H1 (cell line): Measurements from ENCODE around the gene LCOR. TPM values are rescaled to one million over a fixed set of nuclear protein-coding genes. Genes with fewer than 3 reads are reported as not detected.

Experiments used
- CTCF ChIA-PET: fragments of 300-600 bp; sonication (Branson Sonifier 250); formaldehyde crosslinking; loops from one replicate; lab custom pipeline; 2021; ENCODE audit not compliant: partially characterized antibody; lab: Charles Lee
- POLR2A ChIA-PET: fragments of 300-600 bp; sonication (Branson Sonifier 250); formaldehyde crosslinking; loops from one replicate; lab custom pipeline; 2021; ENCODE audit warnings: inconsistent platforms; ENCODE audit not compliant: partially characterized antibody; lab: Charles Lee
- DNase-seq, 2 experiments: peaks; one replicate each; pipeline versions ENCODE4 v3.0.0 to v3.0.0-alpha.2; 2010 to 2022; ENCODE audit warnings: low spot score in 2 of 2, low read depth in 1 of 2, mixed read lengths in 1 of 2
- FAIRE-seq: peaks from 2 replicates; lab custom pipeline; 2011; peaks lifted over from hg19 to GRCh38; lab: Jason Lieb, UNC
- H2AFZ ChIP-seq: 2 replicates; pipeline ENCODE4 v1.8.1; 2012; ENCODE audit warnings: low read length, inconsistent platforms
- H2AK5ac ChIP-seq: 2 replicates; pipeline ENCODE4 v1.6.1; 2013; ENCODE audit warnings: low read depth, low read length
- H2BK120ac ChIP-seq: replicated peaks from 2 replicates; pipeline ENCODE3; 2013; ENCODE audit warnings: low read depth, low read length, inconsistent platforms
- H2BK12ac ChIP-seq: 2 replicates; pipeline ENCODE4 v1.6.1; 2013; ENCODE audit warnings: low read depth, low read length
- H2BK15ac ChIP-seq: 2 replicates; pipeline ENCODE4 v1.6.1; 2013; ENCODE audit warnings: low read length
- H2BK20ac ChIP-seq: 2 replicates; pipeline ENCODE4 v1.6.1; 2013; ENCODE audit warnings: low read length
- H2BK5ac ChIP-seq: 2 replicates; pipeline ENCODE4 v1.6.1; 2013; ENCODE audit warnings: low read depth, low read length
- H3K14ac ChIP-seq: 2 replicates; pipeline ENCODE4 v1.6.1; 2013; ENCODE audit warnings: inconsistent platforms; ENCODE audit not compliant: insufficient read length
- H3K18ac ChIP-seq: 2 replicates; pipeline ENCODE4 v1.6.1; 2013; ENCODE audit warnings: low read length; ENCODE audit errors: extremely low read depth
- H3K23ac ChIP-seq: 2 replicates; pipeline ENCODE4 v1.6.1; 2013; ENCODE audit warnings: inconsistent platforms; ENCODE audit not compliant: insufficient read length
- H3K23me2 ChIP-seq: 2 replicates; pipeline ENCODE4 v1.6.1; 2013; ENCODE audit warnings: low read depth, low read length
- H3K27ac ChIP-seq: 2 replicates; pipeline ENCODE4 v1.6.1; 2011; ENCODE audit warnings: low read depth, low read length, inconsistent platforms
- H3K27me3 ChIP-seq, 4 experiments: replicated peaks in 1 of 4; 1 replicate in 1 of 4; 2 replicates in 3 of 4; pipeline versions ENCODE4 v1.6.1 to v1.8.1; 2011 to 2013; ENCODE audit warnings: low read length in 3 of 4, mild to moderate bottlenecking in 3 of 4, inconsistent platforms in 2 of 4, mixed read lengths in 2 of 4, moderate library complexity in 1 of 4; ENCODE audit not compliant: control insufficient read depth in 3 of 4, insufficient read depth in 3 of 4; ENCODE audit errors: extremely low read depth in 1 of 4
- H3K36me3 ChIP-seq, 4 experiments: 2 replicates each; pipeline versions ENCODE4 v1.6.1 to v1.8.1; 2011 to 2013; ENCODE audit warnings: mild to moderate bottlenecking in 4 of 4, low read length in 3 of 4, moderate library complexity in 2 of 4, control low read depth in 1 of 4, inconsistent platforms in 1 of 4; ENCODE audit not compliant: insufficient read depth in 4 of 4, control insufficient read depth in 2 of 4
- H3K4ac ChIP-seq: replicated peaks from 2 replicates; pipeline ENCODE3; 2013; ENCODE audit warnings: low read length, low read depth, mixed read lengths, inconsistent platforms; ENCODE audit not compliant: insufficient read length
- H3K4me1 ChIP-seq, 4 experiments: replicated peaks in 1 of 4; 1 replicate in 1 of 4; 2 replicates in 3 of 4; pipeline versions ENCODE4 v1.6.1 to v1.8.1; 2011 to 2013; ENCODE audit warnings: low read length in 3 of 4, inconsistent platforms in 2 of 4, mixed read lengths in 1 of 4; ENCODE audit not compliant: insufficient read depth in 4 of 4, control insufficient read depth in 3 of 4
- H3K4me2 ChIP-seq, 2 experiments: 2 replicates each; pipeline versions ENCODE4 v1.6.1 to v1.8.1; 2011 to 2013; ENCODE audit warnings: low read depth in 2 of 2, low read length in 2 of 2, control low read depth in 1 of 2, inconsistent platforms in 1 of 2, mild to moderate bottlenecking in 1 of 2; ENCODE audit not compliant: insufficient read depth in 1 of 2
- H3K4me3 ChIP-seq, 4 experiments: fragments of 200-600, 300-600 bp in 1 of 4; sonication (generic), shearing (Covaris generic), sonication (Bioruptor Twin) in 1 of 4; 2 replicates each; pipeline versions ENCODE4 v1.5.1 to v1.8.1; 2011 to 2016; ENCODE audit warnings: low read length in 4 of 4, low read depth in 3 of 4, control low read depth in 2 of 4, inconsistent platforms in 2 of 4, mild to moderate bottlenecking in 2 of 4, mixed read lengths in 1 of 4, moderate library complexity in 1 of 4; ENCODE audit not compliant: insufficient read depth in 2 of 4; ENCODE audit errors: extremely low read depth in 1 of 4
- H3K56ac ChIP-seq: replicated peaks from 2 replicates; pipeline ENCODE3; 2013; ENCODE audit warnings: low read depth, mild to moderate bottlenecking, mixed read lengths, low read length, inconsistent platforms; ENCODE audit not compliant: insufficient read length
- H3K79me1 ChIP-seq: 2 replicates; pipeline ENCODE4 v1.6.1; 2013; ENCODE audit warnings: low read depth, low read length, control low read depth
- H3K79me2 ChIP-seq, 2 experiments: 2 replicates each; pipeline versions ENCODE4 v1.6.1 to v1.8.1; 2012 to 2013; ENCODE audit warnings: low read length in 2 of 2, mild to moderate bottlenecking in 2 of 2, inconsistent platforms in 1 of 2; ENCODE audit not compliant: insufficient read depth in 2 of 2, control insufficient read depth in 1 of 2
- H3K9ac ChIP-seq, 4 experiments: replicated peaks in 1 of 4; 1 replicate in 1 of 4; 2 replicates in 3 of 4; pipeline versions ENCODE4 v1.6.1 to v1.8.1; 2011 to 2013; ENCODE audit warnings: low read depth in 3 of 4, low read length in 3 of 4, control low read depth in 2 of 4, mild to moderate bottlenecking in 2 of 4, moderate library complexity in 2 of 4, inconsistent platforms in 1 of 4; ENCODE audit errors: extremely low read depth in 1 of 4
- H3K9me3 ChIP-seq, 2 experiments: 2 replicates each; pipeline versions ENCODE4 v1.6.1 to v1.8.1; 2012 to 2013; ENCODE audit warnings: mild to moderate bottlenecking in 2 of 2, moderate library complexity in 2 of 2, control low read depth in 1 of 2, inconsistent platforms in 1 of 2, low read depth in 1 of 2, low read length in 1 of 2, mixed read lengths in 1 of 2; ENCODE audit not compliant: insufficient read depth in 2 of 2
- H4K20me1 ChIP-seq, 2 experiments: replicated peaks in 1 of 2; 2 replicates each; pipeline versions ENCODE3 to v1.8.1; 2011 to 2013; ENCODE audit warnings: inconsistent platforms in 2 of 2, low read length in 2 of 2, mild to moderate bottlenecking in 1 of 2; ENCODE audit not compliant: insufficient read depth in 2 of 2, control insufficient read depth in 1 of 2
- H4K5ac ChIP-seq: 2 replicates; pipeline ENCODE4 v1.6.1; 2013; ENCODE audit warnings: low read length, low read depth, mixed read lengths, inconsistent platforms; ENCODE audit not compliant: insufficient read length
- H4K8ac ChIP-seq: 2 replicates; pipeline ENCODE4 v1.8.0; 2013; ENCODE audit warnings: mild to moderate bottlenecking, moderate library complexity, low read length, inconsistent platforms; ENCODE audit not compliant: insufficient read depth; ENCODE audit errors: extremely low read depth
- H4K91ac ChIP-seq: replicated peaks from 2 replicates; pipeline ENCODE3; 2013; ENCODE audit warnings: low read length, mixed read lengths, inconsistent platforms; ENCODE audit not compliant: insufficient read length
- ASH2L ChIP-seq: fragments of 200-600, 300-600 bp; sonication (generic); IDR thresholded peaks from one replicate; pipeline ENCODE4 v1.7.1; 2017; ENCODE audit warnings: low read length
- CEBPB ChIP-seq: IDR thresholded peaks from 2 replicates; pipeline ENCODE4 v1.6.1; 2012; ENCODE audit warnings: low read depth, low read length
- RAD21 ChIP-seq, 2 experiments: IDR thresholded peaks in 1 of 2; conservative IDR thresholded peaks in 1 of 2; 2 replicates each; pipeline ENCODE4 v1.6.1; 2011; ENCODE audit warnings: low read depth in 2 of 2, low read length in 2 of 2, improper control_type of control experiment in 1 of 2, inconsistent platforms in 1 of 2, mild to moderate bottlenecking in 1 of 2, moderate library complexity in 1 of 2
- WGBS, 2 experiments: shearing (Covaris generic) in 1 of 2; methylation state at CpG; one replicate each; pipeline versions ENCODE4 v1.1.6 to v1.1.7; 2013 to 2015; ENCODE audit warnings: low lambda C conversion rate in 2 of 2, mixed read lengths in 2 of 2, inconsistent platforms in 1 of 2, low coverage in 1 of 2, missing lambda C conversion rate in 1 of 2; ENCODE audit not compliant: insufficient replicate concordance in 2 of 2, insufficient coverage in 1 of 2, insufficient read length in 1 of 2; ENCODE audit errors: extremely low coverage in 1 of 2, missing lambda C conversion rate in 1 of 2; 5-methylcytosine and 5-hydroxymethylcytosine counted together
- polyA plus RNA-seq, 7 experiments: library from polyadenylated mRNA; depleted of rRNA in 3 of 7; stranded (reverse) in 5 of 7; unstranded in 2 of 7; fragments of >200 nt in 5 of 7; fragments of 200-250 nt in 2 of 7; gene quantifications; 1 replicate in 5 of 7; 2 replicates in 1 of 7; 4 replicates in 1 of 7; pipeline versions ENCODE4 v1.2.1 to v1.2.3, GENCODE V29; 2011 to 2013; ENCODE audit warnings: missing spikeins in 2 of 7, mixed read lengths in 2 of 7
- total RNA-seq: library from RNA; stranded (reverse); fragmentation: NEBNext Ultra II Directional; extraction: Animal tissue kit (Norgen Biotek cat#: 25700); gene quantifications from 2 replicates; pipeline ENCODE4 v1.2.1, GENCODE V29; 2021

LCOR gene
- total and polyA plus RNA-seq, 2 of the 8 experiments (the other 6 are each of a cell fraction or from before 2014, with no cell fraction given): 4.7 to 25.5 TPM

GRCh38 chr10:96984541-96985131 is 152.5 kb downstream of the LCOR start:
- peaks cover 0 to 10% (median under 1%) of the 10 kb centered on the region in 4 experiments; a peak in 5 of 7 replicates for H3K4me1 ChIP-seq
- no peaks in the 10 kb centered on the region for H3K9me3 ChIP-seq
- DNase-seq (no peak), FAIRE-seq (peak; percentile 74)
- H4K20me1 ChIP-seq: no peaks in the 10 kb centered on the region
- H3K56ac ChIP-seq: no peak overlapping the region
- H2BK120ac ChIP-seq: peak overlapping the region; percentile 29
- peak overlapping the region in 1 of 4 experiments; percentile 14; a peak in 1 of 7 replicates for H3K9ac ChIP-seq
- no peaks in the 10 kb centered on the region for H3K79me1 ChIP-seq
- H3K4me2 ChIP-seq: peak overlapping the region; percentile 34 to 49; a peak in 3 of 4 replicates
- 0 out of 2 replicates have a peak overlapping the region, but pooled peaks have one; percentile 31 for H3K27ac ChIP-seq
- POLR2A ChIA-PET: interaction anchor here (1.2 kb wide), 1 partner anchor 9 kb away, joined by 3 read pairs; no protein-coding TSS in a partner anchor
- no peak overlapping the region for H2BK5ac ChIP-seq
- no peak overlapping the region for H4K8ac ChIP-seq
- WGBS, 2 experiments: 41% methylated on average over 14 of the region's 14 CpGs; no CpG with 5 or more reads in 1 of the 2 experiments
- no peak overlapping the region for H3K4ac ChIP-seq
- no peaks in the 10 kb centered on the region for H3K79me2 ChIP-seq
- H3K36me3 ChIP-seq: peaks cover 2 to 12% (median 7%) of the 10 kb centered on the region in 4 experiments
- H3K23me2 ChIP-seq: no peaks in the 10 kb centered on the region
- H2BK20ac ChIP-seq: no peak overlapping the region
- H2BK12ac ChIP-seq: 0 out of 2 replicates have a peak overlapping the region, but pooled peaks have one; percentile 82
- H3K4me3 ChIP-seq: peak overlapping the region in 2 of 4 experiments; percentile 10 to 20; a peak in 2 of 8 replicates
- H3K23ac ChIP-seq: no peak overlapping the region
- CTCF ChIA-PET: interaction anchor here (0.6 to 4.8 kb wide), 11 partner anchors 10 to 861 kb away, joined by 3 to 25 read pairs (median 3); no protein-coding TSS in a partner anchor
- H3K14ac ChIP-seq: no peak overlapping the region
- peak overlapping the region; percentile 68; the same call in 1 of the 2 replicates for H3K18ac ChIP-seq
- peak overlapping the region; percentile 37 for H4K5ac ChIP-seq
- no peak overlapping the region for H2AFZ ChIP-seq
- H2BK15ac ChIP-seq: 0 out of 2 replicates have a peak overlapping the region, but pooled peaks have one; percentile 31
- H3K27me3 ChIP-seq: no peaks in the 10 kb centered on the region
- H2AK5ac ChIP-seq: peak overlapping the region; percentile 77; the same call in 1 of the 2 replicates
- no peak overlapping the region for H4K91ac ChIP-seq
- TF ChIP-seq CEBPB: no peak
- peak; percentile 26 for TF ChIP-seq ASH2L
- TF ChIP-seq RAD21 (IDR thresholded peaks at IDR 0.05 in 1 of 2, conservative IDR thresholded peaks at IDR 0.05 in 1 of 2; ENCODE audit: low read depth in 2 of 2, low read length in 2 of 2): no peak
